ENCODE results near the gene CRAMP1. TPM values are rescaled to one million over a fixed set of nuclear protein-coding genes. Genes with fewer than 3 reads are reported as not detected.

The CRAMP1 gene
- total RNA-seq, 4 donors from 2014 or later = 9.1 to 15.5 (median 12.5) TPM

DNA sequence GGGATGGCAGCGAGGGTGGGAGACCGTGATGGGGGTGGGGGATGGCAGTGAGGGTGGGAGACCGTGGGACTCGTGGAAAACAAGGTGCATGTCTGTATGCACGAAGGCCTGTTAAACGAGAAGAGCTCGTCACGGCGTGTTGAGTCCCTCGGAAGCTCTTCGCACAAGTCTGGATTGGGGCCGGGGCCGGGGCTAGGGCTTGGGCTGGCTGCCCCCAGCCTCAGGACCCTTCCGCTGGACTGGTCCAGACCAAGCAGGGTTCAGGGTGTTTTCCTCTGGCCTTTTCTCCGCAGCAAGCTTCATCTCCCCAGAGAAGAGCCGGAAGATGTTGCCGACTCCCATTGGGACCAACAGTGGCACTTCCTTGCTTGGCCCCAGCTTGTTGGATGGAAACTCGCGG lies 58.2 kb downstream of the CRAMP1 start:
- TF ChIP-seq EP300 (IDR thresholded peaks at IDR 0.05) = no peak
- 95% methylated on average over 17 of the region's 19 CpGs for WGBS
- no peaks in the 10 kb centered on the region for H3K27me3 ChIP-seq
- H3K9me3 ChIP-seq = no peaks in the 10 kb centered on the region
- H3K4me3 ChIP-seq = no peak overlapping the region
- no peak overlapping the region for H3K27ac ChIP-seq (replicated peaks in 1 of 4)
- intact Hi-C loops (cut with DNase I) = no loop called here
- no peak for DNase-seq (ENCODE audit: extremely low spot score)
- H3K36me3 ChIP-seq = peaks cover 84 to 100% (median 99%) of the 10 kb centered on the region in 4 donors
- H3K4me1 ChIP-seq = no peaks in the 10 kb centered on the region

- Histone ChIP-seq H3K4me1 (no peaks in the 10 kb centered on the region), H3K27ac (replicated peaks in 1 of 4) (no peak overlapping the region), H3K4me3 (no peak overlapping the region), H3K36me3 (peaks cover 83 to 100% (median 99%) of the 10 kb centered on the region in 4 donors), H3K9me3 (no peaks in the 10 kb centered on the region), H3K27me3 (no peaks in the 10 kb centered on the region)
- WGBS = 95% methylated on average over 7 of the region's 7 CpGs
- DNase-seq (ENCODE audit: extremely low spot score) = no peak
- TF ChIP-seq POLR2A (IDR thresholded peaks at IDR 0.05; ENCODE audit: low read depth) (no peak), EP300 (IDR thresholded peaks at IDR 0.05) (no peak), CTCF (IDR thresholded peaks at IDR 0.05) (no peak), POLR2AphosphoS5 (IDR thresholded peaks at IDR 0.05) (no peak)
- intact Hi-C loops (cut with DNase I) = no loop called here
Observed at GRCh38 chr16:1670866-1671265, 58.7 kb downstream of the CRAMP1 start.

GRCh38 chr16:1673424-1674151 lies 61.4 kb downstream of the CRAMP1 start:
- H3K36me3 ChIP-seq = peaks cover 56 to 77% (median 75%) of the 10 kb centered on the region in 4 donors
- TF ChIP-seq EP300 (IDR thresholded peaks at IDR 0.05) = no peak
- no peak for TF ChIP-seq CTCF (IDR thresholded peaks at IDR 0.05)
- H3K27ac ChIP-seq (replicated peaks in 1 of 4) = no peak overlapping the region
- intact Hi-C loops (cut with DNase I) = no loop called here
- H3K9me3 ChIP-seq = no peaks in the 10 kb centered on the region
- no peak for DNase-seq (ENCODE audit: extremely low spot score)
- H3K27me3 ChIP-seq = no peaks in the 10 kb centered on the region
- H3K4me1 ChIP-seq = peaks cover 2 to 14% (median 6%) of the 10 kb centered on the region in 4 donors
- WGBS = 90% methylated on average over 20 of the region's 26 CpGs
- H3K4me3 ChIP-seq = no peak overlapping the region

- H3K36me3 ChIP-seq = peaks cover 49 to 70% (median 68%) of the 10 kb centered on the region in 4 donors
- intact Hi-C loops (cut with DNase I) = no loop called here
- TF ChIP-seq POLR2A (IDR thresholded peaks at IDR 0.05; ENCODE audit: low read depth) (no peak), EP300 (IDR thresholded peaks at IDR 0.05) (no peak), CTCF (IDR thresholded peaks at IDR 0.05) (no peak), POLR2AphosphoS5 (IDR thresholded peaks at IDR 0.05) (no peak)
Observed at GRCh38 chr16:1674306-1674705, 62.1 kb downstream of the CRAMP1 start.

GRCh38 chr16:1674751-1675664 lies 62.8 kb downstream of the CRAMP1 start:
- intact Hi-C loops (cut with DNase I) = no loop called here
- DNase-seq (ENCODE audit: extremely low spot score) = no peak
- H3K36me3 ChIP-seq = peaks cover 44 to 63% (median 61%) of the 10 kb centered on the region in 4 donors
- no peak for TF ChIP-seq CTCF (IDR thresholded peaks at IDR 0.05)
- no peak for TF ChIP-seq POLR2A (IDR thresholded peaks at IDR 0.05; ENCODE audit: low read depth)
- TF ChIP-seq POLR2AphosphoS5 (IDR thresholded peaks at IDR 0.05) = no peak
- TF ChIP-seq EP300 (IDR thresholded peaks at IDR 0.05) = no peak
- H3K27me3 ChIP-seq = no peaks in the 10 kb centered on the region
- no peak overlapping the region for H3K27ac ChIP-seq (replicated peaks in 1 of 4)
- no peaks in the 10 kb centered on the region for H3K9me3 ChIP-seq
- WGBS = 90% methylated on average over 19 of the region's 19 CpGs
- H3K4me1 ChIP-seq = peaks cover 8 to 28% (median 17%) of the 10 kb centered on the region in 4 donors
- H3K4me3 ChIP-seq = no peak overlapping the region

More at GRCh38 chr16:1674306-1674705, 62.1 kb downstream of the CRAMP1 start:
- Histone ChIP-seq H3K4me1 (peaks cover 8 to 21% (median 13%) of the 10 kb centered on the region in 4 donors), H3K27me3 (no peaks in the 10 kb centered on the region), H3K4me3 (no peak overlapping the region), H3K27ac (replicated peaks in 1 of 4) (no peak overlapping the region), H3K9me3 (no peaks in the 10 kb centered on the region)
- 95% methylated on average over 3 of the region's 7 CpGs for WGBS
- no peak for DNase-seq (ENCODE audit: extremely low spot score)
